Measurements from ENCODE around the gene STKLD1.

STKLD1 gene

GRCh38 chr9:133425049-133425632 is 49.0 kb downstream of the STKLD1 start:
- TF ChIP-seq ZNF624 (tag by site-specific recombination; IDR thresholded peaks at IDR 0.05) (no peak), ZNF266 (tag by site-specific recombination; IDR thresholded peaks at IDR 0.05; ENCODE audit: low read depth) (no peak), ZNF623 (tag by site-specific recombination; IDR thresholded peaks at IDR 0.05) (no peak), ZFP37 (tag by site-specific recombination; IDR thresholded peaks at IDR 0.05) (no peak), ZNF473 (tag by site-specific recombination; IDR thresholded peaks at IDR 0.05) (no peak), KLF9 (tag by site-specific recombination; IDR thresholded peaks at IDR 0.05; ENCODE audit: low read depth) (no peak), ZNF202 (tag by site-specific recombination; IDR thresholded peaks at IDR 0.05; ENCODE audit: borderline replicate concordance) (no peak), PRDM1 (tag by site-specific recombination; IDR thresholded peaks at IDR 0.05) (no peak), HOXC10 (CRISPR knock-in tag; IDR thresholded peaks at IDR 0.05) (no peak), ZNF350 (tag by site-specific recombination; IDR thresholded peaks at IDR 0.05) (no peak), ZIC2 (tag by site-specific recombination; IDR thresholded peaks at IDR 0.05) (no peak)
- Histone ChIP-seq H3K4me3 (ENCODE audit: low read depth, low read length) (no peak overlapping the region), H3K4me1 (ENCODE audit: control insufficient read depth, insufficient read depth, low read length) (0 out of 2 replicates have a peak, but pooled peaks cover 3% of the 10 kb centered on the region), H3K27ac (ENCODE audit: extremely low read depth, low read depth, low read length) (no peak overlapping the region), H3K9me3 (ENCODE audit: control insufficient read depth, insufficient read depth, low read depth, low read length) (no peaks in the 10 kb centered on the region), H3K36me3 (ENCODE audit: control insufficient read depth in 2 of 2, insufficient read depth in 1 of 2, low read length in 2 of 2) (peaks cover 0 to 16% of the 10 kb centered on the region in 2 experiments; a peak in 1 of 3 replicates)
- POLR2A ChIA-PET: interaction anchor here (1.7 kb wide), 1 partner anchor 34 kb away, joined by 5 read pairs; the partner anchor contains the start of gene CACFD1
- CTCF ChIA-PET: interaction anchor here (0.6 to 0.8 kb wide), 2 partner anchors 13 to 90 kb away, joined by 3 read pairs; no protein-coding TSS in a partner anchor

- no peak overlapping the region for H3K4me3 ChIP-seq (ENCODE audit: low read depth, low read length)
- no peaks in the 10 kb centered on the region for H3K9me3 ChIP-seq (ENCODE audit: control insufficient read depth, insufficient read depth, low read depth, low read length)
- TF ChIP-seq ZNF292 (tag by site-specific recombination; IDR thresholded peaks at IDR 0.05; ENCODE audit: borderline replicate concordance, low read depth): no peak
- no peak for TF ChIP-seq ZNF23 (tag by site-specific recombination; IDR thresholded peaks at IDR 0.05; ENCODE audit: borderline replicate concordance)
- no peak for TF ChIP-seq ZNF362 (tag by site-specific recombination; IDR thresholded peaks at IDR 0.05)
- TF ChIP-seq MZF1 (tag by site-specific recombination; IDR thresholded peaks at IDR 0.05; ENCODE audit: borderline replicate concordance): no peak
- no peak for TF ChIP-seq BCL11B (tag by site-specific recombination; IDR thresholded peaks at IDR 0.05; ENCODE audit: low read depth)
- no peak for TF ChIP-seq ZNF146 (tag by site-specific recombination; IDR thresholded peaks at IDR 0.05)
- TF ChIP-seq YY2 (tag by site-specific recombination; IDR thresholded peaks at IDR 0.05): no peak
- no peak for TF ChIP-seq OVOL3 (tag by site-specific recombination; IDR thresholded peaks at IDR 0.05)
- TF ChIP-seq ZNF18 (tag by site-specific recombination; IDR thresholded peaks at IDR 0.05): no peak
- TF ChIP-seq KLF1 (tag by site-specific recombination; IDR thresholded peaks at IDR 0.05): no peak
- TF ChIP-seq ZNF174 (tag by site-specific recombination; IDR thresholded peaks at IDR 0.05): no peak
- no peak for TF ChIP-seq ZNF521 (tag by site-specific recombination; IDR thresholded peaks at IDR 0.05)
- ChIA-PET CTCF (interaction anchor here (0.8 kb wide), 1 partner anchor 91 kb away, joined by 3 read pairs; no protein-coding TSS in a partner anchor), POLR2A (no interaction called here)
- H3K27ac ChIP-seq (ENCODE audit: extremely low read depth, low read depth, low read length): no peak overlapping the region
- H3K4me1 ChIP-seq (ENCODE audit: control insufficient read depth, insufficient read depth, low read length): 0 out of 2 replicates have a peak, but pooled peaks cover 3% of the 10 kb centered on the region
- peaks cover 0 to 16% of the 10 kb centered on the region in 2 experiments; a peak in 1 of 3 replicates for H3K36me3 ChIP-seq (ENCODE audit: control insufficient read depth in 2 of 2, insufficient read depth in 1 of 2, low read length in 2 of 2)
Measured at GRCh38 chr9:133426011-133426410, 49.8 kb downstream of the STKLD1 start.
